GM12891 (cell line): Measurements from ENCODE around the gene GPR152.

Experiments
- PAX5 ChIP-seq: IDR thresholded peaks from 2 replicates; pipeline ENCODE4 v1.6.1; 2011; ENCODE audit warnings: low read length, moderate library complexity, mild to moderate bottlenecking; ENCODE audit not compliant: insufficient read depth, severe bottlenecking
- POLR2A ChIP-seq: IDR thresholded peaks from 2 replicates; pipeline ENCODE4 v1.6.1; 2011; ENCODE audit warnings: low read depth, low read length, control low read depth
- POLR2AphosphoS5 ChIP-seq: IDR thresholded peaks from 2 replicates; pipeline ENCODE4 v1.6.1; 2011; ENCODE audit warnings: low read depth, low read length, control low read depth
- POU2F2 ChIP-seq: IDR thresholded peaks from 2 replicates; pipeline ENCODE4 v1.6.1; 2011; ENCODE audit warnings: low read depth, mild to moderate bottlenecking, control low read depth, low read length, moderate library complexity
- TAF1 ChIP-seq: IDR thresholded peaks from 2 replicates; pipeline ENCODE4 v1.6.1; 2011; ENCODE audit warnings: low read depth, low read length, control low read depth

DNA sequence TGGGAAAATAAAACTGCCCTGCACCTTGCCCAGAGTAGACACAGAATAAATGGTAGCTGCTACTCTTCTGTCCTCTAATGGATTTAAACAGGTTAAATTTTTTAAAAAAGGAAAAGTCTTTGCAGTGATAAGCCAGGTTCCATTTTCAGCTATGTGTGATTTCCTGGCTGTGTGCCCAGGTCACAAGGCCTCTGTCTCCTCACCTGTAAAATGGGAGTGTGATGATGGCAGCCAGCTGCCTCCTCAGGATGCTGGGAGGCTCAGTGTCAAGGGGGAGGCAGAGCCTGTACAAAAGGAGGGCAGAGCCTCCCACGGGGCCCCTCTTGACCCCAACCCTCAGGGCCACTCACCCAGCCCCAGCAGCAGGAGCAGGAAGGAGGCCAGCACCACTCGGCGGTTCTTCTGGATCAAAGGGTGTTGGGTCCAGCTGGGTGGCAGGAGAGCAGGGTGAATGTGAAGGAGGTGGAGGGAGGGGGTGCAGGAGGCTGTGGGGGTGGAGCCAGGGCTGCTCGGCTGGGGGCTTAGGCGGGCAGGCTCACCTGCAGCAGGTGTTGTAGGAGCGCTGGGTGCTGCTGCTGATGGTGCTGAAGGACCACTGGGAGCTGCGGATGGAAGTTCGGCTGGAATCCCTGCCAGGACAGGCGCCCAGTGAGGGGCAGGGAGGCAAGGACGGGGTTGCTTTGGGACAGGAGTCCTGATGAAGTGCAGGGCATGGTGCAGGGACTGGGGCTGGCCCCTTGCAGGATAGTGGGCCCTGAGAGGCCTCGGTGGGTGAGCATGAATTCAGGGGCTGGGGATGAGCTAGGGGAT, 14.6 kb upstream of the GPR152 start:
- no peak for TF ChIP-seq POLR2A
- TF ChIP-seq POLR2AphosphoS5, result no peak
- TF ChIP-seq TAF1, result no peak
- TF ChIP-seq POU2F2, result no peak
- TF ChIP-seq PAX5, result no peak
